RPMI8226 (cell line): ENCODE measurements around the gene STRA6.

Experiments
- DNase-seq: peaks from one replicate; pipeline ENCODE4 v3.0.0-alpha.2; 2015

Gene STRA6

GRCh38 chr15:74227968-74228722 is 25.6 kb upstream of the STRA6 start:
- DNase-seq: peak; percentile 42

GRCh38 chr15:74226761-74227540 is 24.4 kb upstream of the STRA6 start:
- DNase-seq: no peak

GRCh38 chr15:74225928-74226327 is 23.3 kb upstream of the STRA6 start:
- no peak for DNase-seq

- DNase-seq: no peak
Measured at GRCh38 chr15:74222240-74223119, 19.9 kb upstream of the STRA6 start.

GRCh38 chr15:74221399-74222239 is 19.0 kb upstream of the STRA6 start:
- no peak for DNase-seq

- no peak for DNase-seq
Measured at GRCh38 chr15:74220475-74221248, 18.1 kb upstream of the STRA6 start.

GRCh38 chr15:74217907-74218885 is 15.6 kb upstream of the STRA6 start:
- no peak for DNase-seq

- no peak for DNase-seq
Measured at GRCh38 chr15:74216949-74217348, 14.4 kb upstream of the STRA6 start.

GRCh38 chr15:74215958-74216357 is 13.4 kb upstream of the STRA6 start:
- no peak for DNase-seq

- no peak for DNase-seq
Measured at GRCh38 chr15:74214324-74215021, 11.9 kb upstream of the STRA6 start.

- no peak for DNase-seq
Measured at GRCh38 chr15:74213858-74214284, 11.3 kb upstream of the STRA6 start.

- DNase-seq: no peak
Measured at GRCh38 chr15:74212494-74212893, 9.9 kb upstream of the STRA6 start.

- DNase-seq: no peak
Measured at GRCh38 chr15:74211656-74212055, 9.1 kb upstream of the STRA6 start.

GRCh38 chr15:74210729-74211128 is 8.1 kb upstream of the STRA6 start:
- no peak for DNase-seq

GRCh38 chr15:74209997-74210671 is 7.5 kb upstream of the STRA6 start:
- no peak for DNase-seq

GRCh38 chr15:74209560-74209958 is 7.0 kb upstream of the STRA6 start:
- DNase-seq: no peak

- no peak for DNase-seq
Measured at GRCh38 chr15:74208901-74209559, 6.4 kb upstream of the STRA6 start.

- no peak for DNase-seq
Measured at GRCh38 chr15:74208496-74208895, 5.9 kb upstream of the STRA6 start.
